WTC11 (cell line): ENCODE results near the gene C4BPA.

Source experiments
- ATF3 ChIP-seq: sonication (generic); formaldehyde crosslinking; conservative IDR thresholded peaks from 2 replicates; pipeline ENCODE4 v1.8.1; 2022; ENCODE audit warnings: mild to moderate bottlenecking, missing genetic modification reagents
- CTCF ChIP-seq: fragments of 200-600 bp; IDR thresholded peaks from 2 replicates; pipeline ENCODE4 v1.8.0; 2022; ENCODE audit warnings: antibody characterized with exemption
- FOXJ3 ChIP-seq: sonication (generic); formaldehyde crosslinking; IDR thresholded peaks from 2 replicates; pipeline ENCODE4 v1.9.0; 2021; ENCODE audit warnings: missing genetic modification reagents, mild to moderate bottlenecking, borderline replicate concordance
- ZNF232 ChIP-seq: sonication (generic); formaldehyde crosslinking; IDR thresholded peaks from 2 replicates; pipeline ENCODE4 v1.8.0; 2022; ENCODE audit warnings: mild to moderate bottlenecking, missing genetic modification reagents
- ZNF532 ChIP-seq: fragments of 250-450 bp; sonication (Bioruptor Pico); IDR thresholded peaks from 2 replicates; pipeline ENCODE4 v1.9.0; 2021; ENCODE audit warnings: mild to moderate bottlenecking, borderline replicate concordance

DNA sequence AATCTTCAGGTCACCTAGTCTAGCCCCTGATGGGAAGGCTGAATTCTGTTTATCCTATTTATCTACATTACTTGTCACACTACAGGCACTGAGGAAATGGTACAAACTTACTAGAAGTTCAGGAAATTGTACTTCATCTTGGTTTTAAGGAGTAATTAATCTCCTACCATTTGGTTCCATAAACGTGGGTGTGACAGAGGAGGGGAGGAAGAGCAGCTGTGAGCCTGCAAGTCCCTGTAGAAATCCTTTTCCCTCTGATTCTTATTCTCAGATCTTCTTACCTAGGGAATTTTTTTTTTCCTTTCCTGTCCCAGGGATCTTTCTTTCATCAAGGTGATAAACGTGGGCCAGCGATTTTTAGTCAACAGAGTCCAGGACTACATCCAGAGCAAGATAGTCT, 36.8 kb upstream of the C4BPA start:
- TF ChIP-seq CTCF: no peak
- TF ChIP-seq ATF3 (CRISPR knock-in tag): no peak
- no peak for TF ChIP-seq ZNF232 (CRISPR knock-in tag)
- TF ChIP-seq FOXJ3 (CRISPR knock-in tag): no peak
- no peak for TF ChIP-seq ZNF532 (CRISPR knock-in tag)
